HepG2 (cell line): ENCODE data around the gene RASSF8.

ENCODE experiments used
- MLXIP ChIP-seq: sonication (generic); formaldehyde crosslinking; IDR thresholded peaks from 2 replicates; pipeline ENCODE4 v1.9.0; 2021; ENCODE audit warnings: missing genetic modification reagents, borderline replicate concordance
- PRDM15 ChIP-seq: sonication (generic); formaldehyde crosslinking; IDR thresholded peaks from 2 replicates; pipeline ENCODE4 v1.4.0; 2020; ENCODE audit warnings: missing genetic modification reagents
- RNF2 ChIP-seq: fragments of 450-650 bp; conservative IDR thresholded peaks from 2 replicates; pipeline ENCODE4 v1.6.1; 2016; ENCODE audit warnings: low read depth
- TEAD2 ChIP-seq: sonication (generic); formaldehyde crosslinking; IDR thresholded peaks from 2 replicates; pipeline ENCODE4 v1.9.0; 2021; ENCODE audit warnings: missing genetic modification reagents
- ZNF576 ChIP-seq: sonication (generic); formaldehyde crosslinking; IDR thresholded peaks from 2 replicates; pipeline ENCODE4 v1.4.0; 2020; ENCODE audit warnings: mild to moderate bottlenecking, missing genetic modification reagents

GRCh38 chr12:25959071-25959961 is 834 bp downstream of the RASSF8 start:
- TF ChIP-seq ZNF576 (CRISPR knock-in tag) (no peak), TEAD2 (CRISPR knock-in tag) (no peak), RNF2 (no peak), PRDM15 (CRISPR knock-in tag) (no peak), MLXIP (CRISPR knock-in tag) (no peak)
